GM12891 (cell line): ENCODE results near the gene TTC7B.

Source experiments
- POLR2A ChIP-seq: IDR thresholded peaks from 2 replicates; pipeline ENCODE4 v1.6.1; 2011; ENCODE audit warnings: low read depth, low read length, control low read depth
- POLR2AphosphoS5 ChIP-seq: IDR thresholded peaks from 2 replicates; pipeline ENCODE4 v1.6.1; 2011; ENCODE audit warnings: low read depth, low read length, control low read depth

DNA sequence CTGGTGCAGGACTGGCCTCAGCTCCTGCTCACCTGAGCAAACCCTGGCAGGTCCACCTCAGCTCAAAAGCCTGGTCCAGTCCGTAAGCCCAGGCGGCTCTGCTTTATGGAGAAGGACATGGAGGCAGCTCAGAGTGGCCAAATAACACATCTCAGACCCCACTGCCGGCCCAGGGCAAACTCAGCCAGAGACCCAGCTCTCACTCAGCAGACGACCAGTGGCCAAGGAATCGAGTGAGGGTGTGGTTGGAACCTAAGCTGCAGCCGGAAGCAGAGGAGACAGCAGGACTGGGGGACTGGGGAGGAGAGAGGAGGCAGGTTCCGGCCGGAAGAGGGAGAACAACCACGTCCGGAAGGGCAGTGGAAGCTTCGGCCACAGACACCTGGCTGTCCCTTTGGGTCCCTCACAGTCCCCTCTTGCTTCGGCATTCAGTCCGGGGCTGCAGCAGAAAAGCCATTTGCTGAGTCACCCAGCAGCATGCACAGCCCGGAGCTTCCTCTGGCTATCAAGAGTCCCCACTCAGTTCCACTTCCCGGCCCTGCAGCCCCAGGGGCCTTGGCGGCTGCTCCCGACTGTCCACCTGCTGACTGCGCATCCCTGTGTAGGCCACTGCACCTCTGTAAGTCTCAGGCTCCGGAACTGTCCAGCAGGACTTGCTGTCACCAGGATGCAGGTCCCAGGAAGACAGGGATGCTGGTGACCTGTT is 315.4 kb downstream of the TTC7B start:
- TF ChIP-seq POLR2A (no peak), POLR2AphosphoS5 (no peak)
